Right lobe of liver (tissue), 6 donors: ENCODE results near the gene DCC. TPM values are rescaled to one million over a fixed set of nuclear protein-coding genes. Genes with fewer than 3 reads are reported as not detected.

Experiments used
- ATAC-seq, 4 donors: fragments of 200-7000 bp; cut with Tn5 transposase; one replicate each; pipeline ENCODE4 v1.9.1; 2020; ENCODE audit warnings: mild to moderate bottlenecking in 4 of 4, moderate library complexity in 4 of 4
- DNase-seq, 3 donors: peaks; one replicate each; pipeline ENCODE4 v3.0.0-alpha.2; 2020
- H3K27ac ChIP-seq, 3 donors: fragments of 200-600 bp; one replicate each; pipeline ENCODE4 v1.8.0; 2022
- H3K27me3 ChIP-seq, 2 donors: fragments of 200-600 bp; one replicate each; pipeline ENCODE4 v1.8.0; 2022
- H3K36me3 ChIP-seq, 4 donors: fragments of 200-600 bp; sonication (generic) in 1 of 4; one replicate each; pipeline versions ENCODE4 v1.5.1 to v1.8.0; 2017 to 2022; ENCODE audit warnings: control low read depth in 1 of 4
- H3K4me1 ChIP-seq, 4 donors: fragments of 200-600 bp; sonication (generic) in 1 of 4; one replicate each; pipeline versions ENCODE4 v1.5.1 to v1.8.0; 2017 to 2022; ENCODE audit warnings: control low read depth in 1 of 4
- H3K4me3 ChIP-seq, 3 donors: fragments of 200-600 bp; one replicate each; pipeline ENCODE4 v1.8.0; 2022
- H3K9me3 ChIP-seq, 4 donors: fragments of 200-600 bp; sonication (generic) in 1 of 4; one replicate each; pipeline versions ENCODE4 v1.5.1 to v1.8.0; 2017 to 2022; ENCODE audit warnings: control low read depth in 1 of 4
- CTCF ChIP-seq, 4 donors: fragments of 200-600 bp in 3 of 4; fragments of 450-650 bp in 1 of 4; IDR thresholded peaks; one replicate each; pipeline versions ENCODE4 v1.5.1 to v1.8.0; 2016 to 2022; ENCODE audit warnings: antibody characterized with exemption in 4 of 4, mild to moderate bottlenecking in 2 of 4
- POLR2A ChIP-seq: fragments of 450-650 bp; IDR thresholded peaks from one replicate; pipeline ENCODE4 v1.6.1; 2017; ENCODE audit warnings: antibody characterized with exemption, mild to moderate bottlenecking
- WGBS: methylation state at CpG from one replicate; pipeline ENCODE4 v1.1.6; 2018; ENCODE audit warnings: low coverage, low lambda C conversion rate; ENCODE audit not compliant: insufficient coverage; ENCODE audit errors: missing lambda C conversion rate; 5-methylcytosine and 5-hydroxymethylcytosine counted together
- intact Hi-C, 2 donors: fragments of 100-400 bp; cut with DNase I; formaldehyde crosslinking; loops; one replicate each; pipeline versions ENCODE4 v1.11.2 to v1.14.1; 2022
- total RNA-seq, 6 experiments: library from RNA; depleted of rRNA in 2 of 6; stranded (reverse); fragments of >200 nt in 2 of 6; fragmentation: NEBNext Ultra II Directional in 3 of 6; extraction: Animal tissue kit (Norgen Biotek cat#: 25700) in 3 of 6; gene quantifications; one replicate each; pipeline versions ENCODE4 v1.1.0 to v1.2.4, GENCODE V29; 2016 to 2023
- donor health status: DM: no; HTN: yes; CAD: no.
- donor health status: DM: no; HTN: no; CAD: no.
- donor health status: DM: no; HTN: no; CAD: no.
- donor health status: DM: no; HTN: yes; CAD: no.
- donor health status: DM: no; HTN: yes; CAD: no.

Gene DCC
- total RNA-seq, 6 experiments from 2014 or later: 0.06 TPM; not detected in 5

GRCh38 chr18:52343138-52343537 lies 3.1 kb downstream of the DCC start:
- no peak for DNase-seq
- WGBS: 19% methylated on average over 2 of the region's 2 CpGs

GRCh38 chr18:52343731-52344340 lies 3.8 kb downstream of the DCC start:
- no peak overlapping the region for H3K27ac ChIP-seq
- no peak overlapping the region for H3K4me3 ChIP-seq
- H3K36me3 ChIP-seq: no peaks in the 10 kb centered on the region
- no peaks in the 10 kb centered on the region for H3K9me3 ChIP-seq
- ATAC-seq: no peak
- WGBS: 59% methylated on average over 6 of the region's 6 CpGs
- H3K27me3 ChIP-seq: no peaks in the 10 kb centered on the region
- DNase-seq: no peak
- intact Hi-C loops: no loop called here
- H3K4me1 ChIP-seq: no peaks in the 10 kb centered on the region
- no peak for TF ChIP-seq POLR2A
- no peak for TF ChIP-seq CTCF (IDR thresholded peaks at IDR 0.05)

More at GRCh38 chr18:52343138-52343537, 3.1 kb downstream of the DCC start:
- H3K4me1 ChIP-seq: no peaks in the 10 kb centered on the region
- no peak for TF ChIP-seq CTCF (IDR thresholded peaks at IDR 0.05)
- TF ChIP-seq POLR2A: no peak
- no peak for ATAC-seq
- H3K27me3 ChIP-seq: no peaks in the 10 kb centered on the region
- no peaks in the 10 kb centered on the region for H3K36me3 ChIP-seq
- no peak overlapping the region for H3K4me3 ChIP-seq
- no peaks in the 10 kb centered on the region for H3K9me3 ChIP-seq
- intact Hi-C loops: no loop called here
- H3K27ac ChIP-seq: no peak overlapping the region

- Histone ChIP-seq H3K36me3 (no peaks in the 10 kb centered on the region), H3K9me3 (no peaks in the 10 kb centered on the region), H3K4me1 (no peaks in the 10 kb centered on the region), H3K27ac (no peak overlapping the region), H3K4me3 (no peak overlapping the region), H3K27me3 (no peaks in the 10 kb centered on the region)
- ATAC-seq (no peak), DNase-seq (no peak)
- intact Hi-C loops: no loop called here
- TF ChIP-seq CTCF (IDR thresholded peaks at IDR 0.05): no peak
- TF ChIP-seq POLR2A: no peak
These were observed 4.9 kb downstream of the DCC start for GRCh38 chr18:52344881-52345280.

GRCh38 chr18:52345428-52345827 lies 5.4 kb downstream of the DCC start:
- Histone ChIP-seq H3K36me3 (no peaks in the 10 kb centered on the region), H3K9me3 (no peaks in the 10 kb centered on the region), H3K4me1 (no peaks in the 10 kb centered on the region), H3K27me3 (no peaks in the 10 kb centered on the region), H3K27ac (no peak overlapping the region), H3K4me3 (no peak overlapping the region)
- intact Hi-C loops: no loop called here
- ATAC-seq (no peak), DNase-seq (no peak)
- WGBS: 48% methylated on average over 4 of the region's 4 CpGs
- no peak for TF ChIP-seq POLR2A
- TF ChIP-seq CTCF (IDR thresholded peaks at IDR 0.05): no peak

GRCh38 chr18:52348209-52348608 lies 8.2 kb downstream of the DCC start:
- H3K9me3 ChIP-seq: no peaks in the 10 kb centered on the region
- no peaks in the 10 kb centered on the region for H3K36me3 ChIP-seq
- no peak for DNase-seq
- H3K27ac ChIP-seq: no peak overlapping the region
- H3K4me3 ChIP-seq: no peak overlapping the region
- ATAC-seq: no peak
- no peak for TF ChIP-seq POLR2A
- no peak for TF ChIP-seq CTCF (IDR thresholded peaks at IDR 0.05)
- no peaks in the 10 kb centered on the region for H3K27me3 ChIP-seq
- no peaks in the 10 kb centered on the region for H3K4me1 ChIP-seq
- intact Hi-C loops: no loop called here
- 56% methylated on average over 3 of the region's 3 CpGs for WGBS
